GM23248 (cell line): Measurements from ENCODE around the gene GJB1. TPM values are rescaled to one million over a fixed set of nuclear protein-coding genes. Genes with fewer than 3 reads are reported as not detected.

Source experiments
- DNase-seq: peaks from one replicate; pipeline ENCODE4 v3.0.0-alpha.2; 2015
- H2AFZ ChIP-seq: fragments of 200-600 bp; sonication (generic); 2 replicates; pipeline ENCODE4 v1.6.1; 2016; ENCODE audit warnings: antibody characterized with exemption
- H3F3A ChIP-seq: fragments of 200-600 bp; sonication (generic); 2 replicates; pipeline ENCODE4 v1.6.1; 2016; ENCODE audit warnings: mild to moderate bottlenecking, antibody characterized with exemption, mixed run types; ENCODE audit not compliant: insufficient read depth
- H3K27ac ChIP-seq: fragments of 200-600 bp; sonication (generic); 2 replicates; pipeline ENCODE4 v1.5.1; 2016; ENCODE audit warnings: mild to moderate bottlenecking
- H3K27me3 ChIP-seq: fragments of 200-600 bp; sonication (generic); replicated peaks from 2 replicates; pipeline ENCODE4 v1.6.1; 2016; ENCODE audit warnings: mild to moderate bottlenecking; ENCODE audit not compliant: insufficient read depth
- H3K36me3 ChIP-seq: fragments of 200-600 bp; sonication (generic); 2 replicates; pipeline ENCODE4 v1.6.1; 2016; ENCODE audit warnings: low read depth, mild to moderate bottlenecking
- H3K4me1 ChIP-seq: fragments of 200-600 bp; sonication (generic); 2 replicates; pipeline ENCODE4 v1.6.1; 2016; ENCODE audit warnings: mild to moderate bottlenecking; ENCODE audit not compliant: insufficient read depth
- H3K4me2 ChIP-seq: fragments of 200-600 bp; sonication (generic); one replicate; pipeline ENCODE4 v1.6.1; 2016; ENCODE audit warnings: mild to moderate bottlenecking; ENCODE audit not compliant: unreplicated experiment
- H3K4me3 ChIP-seq: fragments of 200-600 bp; sonication (generic); 2 replicates; pipeline ENCODE4 v1.5.1; 2016; ENCODE audit warnings: mild to moderate bottlenecking
- H3K79me2 ChIP-seq: fragments of 200-600 bp; sonication (generic); 2 replicates; pipeline ENCODE4 v1.6.1; 2016; ENCODE audit warnings: mild to moderate bottlenecking; ENCODE audit not compliant: insufficient read depth
- H3K9ac ChIP-seq: fragments of 200-600 bp; sonication (generic); 2 replicates; pipeline ENCODE4 v1.6.1; 2016; ENCODE audit warnings: mild to moderate bottlenecking
- H3K9me2 ChIP-seq: fragments of 200-600 bp; sonication (generic); 2 replicates; pipeline ENCODE4 v1.6.1; 2016; ENCODE audit warnings: mixed run types, mild to moderate bottlenecking, moderate library complexity; ENCODE audit not compliant: insufficient read depth
- H3K9me3 ChIP-seq: fragments of 200-600 bp; sonication (generic); one replicate; pipeline ENCODE4 v1.6.1; 2017; ENCODE audit warnings: low read depth
- H4K20me1 ChIP-seq: fragments of 200-600 bp; sonication (generic); 2 replicates; pipeline ENCODE4 v1.6.0; 2016; ENCODE audit not compliant: insufficient read depth
- EZH2 ChIP-seq: fragments of 200-600 bp; sonication (generic); IDR thresholded peaks from 2 replicates; pipeline ENCODE4 v1.6.1; 2018; ENCODE audit warnings: antibody characterized with exemption, mild to moderate bottlenecking; ENCODE audit not compliant: insufficient read depth, poor library complexity, severe bottlenecking
- EZH2phosphoT487 ChIP-seq: fragments of 200-600 bp; sonication (generic); IDR thresholded peaks from 2 replicates; pipeline ENCODE4 v1.6.1; 2018; ENCODE audit warnings: antibody characterized with exemption, moderate library complexity, mild to moderate bottlenecking, low read depth; ENCODE audit not compliant: insufficient read depth
- WGBS, 2 experiments: methylation state at CpG; one replicate each; pipeline ENCODE4 v1.1.6; 2015 to 2017; ENCODE audit warnings: low lambda C conversion rate in 2 of 2, low coverage in 1 of 2; ENCODE audit errors: missing lambda C conversion rate in 2 of 2; 5-methylcytosine and 5-hydroxymethylcytosine counted together
- in situ Hi-C: fragments of 300-500 bp; cut with MboI; formaldehyde crosslinking; loops from 2 replicates; pipeline ENCODE4 v1.15.0; 2020
- polyA plus RNA-seq: library from polyadenylated mRNA; unstranded; fragments of >200 nt; fragmentation: Nextera tagmentation; extraction: Ambion mirVana; gene quantifications from 2 replicates; pipeline ENCODE4 v1.2.1, GENCODE V29; 2016
- total RNA-seq: library from RNA; depleted of rRNA; stranded (reverse); fragments of >200 nt; shearing (Covaris generic); gene quantifications from 2 replicates; pipeline ENCODE4 v1.2.3, GENCODE V29; 2014

Gene GJB1
- total and polyA plus RNA-seq, 2 experiments from 2014 or later, result not detected

DNA sequence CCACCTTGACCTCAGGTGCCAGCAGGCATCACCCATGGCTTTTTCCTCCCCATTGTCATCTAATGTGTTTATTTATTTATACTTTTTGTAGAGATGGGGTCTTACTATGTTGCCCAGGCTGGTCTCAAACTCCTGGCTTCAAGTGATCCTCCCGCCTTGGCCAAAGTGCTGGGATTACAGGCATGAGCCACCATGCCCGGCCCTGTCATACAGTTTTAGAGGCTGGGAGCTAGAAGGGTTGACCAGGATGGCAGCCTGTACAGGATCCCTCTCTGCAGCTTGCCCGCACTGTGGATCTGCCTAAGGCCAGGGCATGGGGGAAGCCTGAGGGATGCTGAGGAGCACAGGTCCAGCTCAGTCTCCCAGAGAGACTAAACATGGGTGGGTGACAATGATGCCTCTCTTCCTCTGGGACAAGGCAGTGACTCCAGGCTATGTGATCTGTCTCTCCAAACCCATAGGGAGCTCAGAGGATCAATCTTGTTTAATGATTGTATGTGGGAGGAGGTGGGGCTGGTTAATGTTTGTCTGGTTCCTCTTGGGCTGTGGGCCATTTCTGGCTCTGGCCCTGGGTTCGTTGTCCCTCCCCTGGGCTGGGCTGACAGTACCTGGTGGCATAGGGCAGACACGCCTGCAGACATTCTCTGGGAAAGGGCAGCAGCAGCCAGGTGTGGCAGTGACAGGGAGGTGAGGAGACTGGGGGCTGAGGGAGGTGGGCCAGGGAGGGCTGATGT, 8.3 kb upstream of the GJB1 start:
- no peaks in the 10 kb centered on the region for H3K9me2 ChIP-seq
- no peak overlapping the region for H3K4me2 ChIP-seq
- no peaks in the 10 kb centered on the region for H3K79me2 ChIP-seq
- DNase-seq, result no peak
- no peak overlapping the region for H3K27ac ChIP-seq
- in situ Hi-C loops, result no loop called here
- H3F3A ChIP-seq, result no peaks in the 10 kb centered on the region
- H3K9ac ChIP-seq, result no peak overlapping the region
- 42 to 69% methylated on average over 3 to 5 of the region's 5 CpGs for WGBS, 2 experiments
- no peak overlapping the region for H2AFZ ChIP-seq
- no peak overlapping the region for H3K4me3 ChIP-seq
- no peak for TF ChIP-seq EZH2phosphoT487
- TF ChIP-seq EZH2, result no peak
- no peaks in the 10 kb centered on the region for H4K20me1 ChIP-seq
- H3K4me1 ChIP-seq, result no peaks in the 10 kb centered on the region
- no peaks in the 10 kb centered on the region for H3K27me3 ChIP-seq
- H3K36me3 ChIP-seq, result no peaks in the 10 kb centered on the region
- no peaks in the 10 kb centered on the region for H3K9me3 ChIP-seq

GRCh38 chrX:71215338-71215912, 7.6 kb upstream of the GJB1 start:
- DNase-seq, result no peak
- no peak for TF ChIP-seq EZH2phosphoT487
- TF ChIP-seq EZH2, result no peak
- Histone ChIP-seq H2AFZ (no peak overlapping the region), H3F3A (no peaks in the 10 kb centered on the region), H3K27me3 (no peaks in the 10 kb centered on the region), H3K9me2 (no peaks in the 10 kb centered on the region), H3K4me2 (no peak overlapping the region), H3K9ac (no peak overlapping the region), H3K4me1 (no peaks in the 10 kb centered on the region), H3K27ac (no peak overlapping the region), H4K20me1 (no peaks in the 10 kb centered on the region), H3K4me3 (no peak overlapping the region), H3K79me2 (no peaks in the 10 kb centered on the region), H3K36me3 (no peaks in the 10 kb centered on the region), H3K9me3 (no peaks in the 10 kb centered on the region)
- 35 to 41% methylated on average over 6 to 10 of the region's 10 CpGs for WGBS, 2 experiments
- in situ Hi-C loops, result no loop called here

DNA sequence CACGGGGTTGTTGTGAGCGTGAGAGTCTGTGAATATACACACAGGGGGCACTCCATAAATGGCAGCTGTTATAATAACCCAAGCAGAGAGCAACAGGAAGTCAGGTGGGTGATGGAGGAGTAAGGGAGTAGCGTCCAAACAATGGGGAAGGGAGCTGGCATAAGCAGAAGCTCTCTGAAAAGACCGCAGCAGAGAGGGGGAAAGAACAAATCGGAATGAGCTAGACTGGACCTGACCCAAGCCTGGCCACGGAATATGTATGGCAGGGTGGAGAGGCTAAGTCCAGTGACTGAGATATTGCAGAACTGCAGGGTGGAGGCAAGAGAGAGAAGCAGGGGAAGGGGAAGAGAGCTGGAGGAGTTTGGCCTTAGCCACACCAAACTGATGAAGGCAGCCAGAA, 6.5 kb upstream of the GJB1 start:
- no peak for DNase-seq
- Histone ChIP-seq H3K36me3 (no peaks in the 10 kb centered on the region), H3K4me2 (no peak overlapping the region), H3K4me3 (no peak overlapping the region), H3K9ac (no peak overlapping the region), H3K27ac (no peak overlapping the region), H3F3A (no peaks in the 10 kb centered on the region), H3K4me1 (no peaks in the 10 kb centered on the region), H3K27me3 (no peaks in the 10 kb centered on the region), H3K9me3 (no peaks in the 10 kb centered on the region), H3K9me2 (no peaks in the 10 kb centered on the region), H3K79me2 (no peaks in the 10 kb centered on the region), H4K20me1 (no peaks in the 10 kb centered on the region), H2AFZ (no peak overlapping the region)
- no peak for TF ChIP-seq EZH2
- no peak for TF ChIP-seq EZH2phosphoT487
- 60 to 65% methylated on average over 3 to 6 of the region's 6 CpGs for WGBS, 2 experiments
- in situ Hi-C loops, result no loop called here

- in situ Hi-C loops, result no loop called here
- Histone ChIP-seq H2AFZ (no peak overlapping the region), H3K9ac (no peak overlapping the region), H3F3A (no peaks in the 10 kb centered on the region), H3K9me3 (no peaks in the 10 kb centered on the region), H3K27ac (no peak overlapping the region), H3K9me2 (no peaks in the 10 kb centered on the region), H3K4me2 (no peak overlapping the region), H3K36me3 (no peaks in the 10 kb centered on the region), H4K20me1 (no peaks in the 10 kb centered on the region), H3K79me2 (no peaks in the 10 kb centered on the region), H3K27me3 (no peaks in the 10 kb centered on the region), H3K4me3 (no peak overlapping the region), H3K4me1 (no peaks in the 10 kb centered on the region)
- TF ChIP-seq EZH2phosphoT487, result no peak
- no peak for TF ChIP-seq EZH2
- WGBS, 2 experiments, result 60 to 66% methylated on average over 6 of the region's 6 CpGs
- DNase-seq, result no peak
Measured at GRCh38 chrX:71217298-71217697, 5.7 kb upstream of the GJB1 start.
